Right lobe of liver (tissue), 4 donors: ENCODE data around the gene MGRN1.

Experiments
- CTCF ChIP-seq, 4 donors: fragments of 200-600 bp in 3 of 4; fragments of 450-650 bp in 1 of 4; IDR thresholded peaks; one replicate each; pipeline versions ENCODE4 v1.5.1 to v1.8.0; 2016 to 2022; ENCODE audit warnings: antibody characterized with exemption in 4 of 4, mild to moderate bottlenecking in 2 of 4
- POLR2A ChIP-seq: fragments of 450-650 bp; IDR thresholded peaks from one replicate; pipeline ENCODE4 v1.6.1; 2017; ENCODE audit warnings: antibody characterized with exemption, mild to moderate bottlenecking
- donor health status: DM: no; HTN: no; CAD: no.
- donor health status: DM: no; HTN: no; CAD: no.
- donor health status: DM: no; HTN: yes; CAD: no.

GRCh38 chr16:4701791-4702465 is 77.3 kb downstream of the MGRN1 start:
- no peak for TF ChIP-seq CTCF (IDR thresholded peaks at IDR 0.05)
- no peak for TF ChIP-seq POLR2A
